AG20443 (cell line): Measurements from ENCODE around the gene OR4F6.
"Not testable (repeated sequence)": the region's sequence is repeated elsewhere in the genome, so short reads cannot be mapped to it uniquely, and the experiment has no call there.

Source experiments
- DNase-seq: peaks from one replicate; pipeline ENCODE4 v3.0.0; 2012; ENCODE audit warnings: low spot score, mixed read lengths

The OR4F6 gene

DNA sequence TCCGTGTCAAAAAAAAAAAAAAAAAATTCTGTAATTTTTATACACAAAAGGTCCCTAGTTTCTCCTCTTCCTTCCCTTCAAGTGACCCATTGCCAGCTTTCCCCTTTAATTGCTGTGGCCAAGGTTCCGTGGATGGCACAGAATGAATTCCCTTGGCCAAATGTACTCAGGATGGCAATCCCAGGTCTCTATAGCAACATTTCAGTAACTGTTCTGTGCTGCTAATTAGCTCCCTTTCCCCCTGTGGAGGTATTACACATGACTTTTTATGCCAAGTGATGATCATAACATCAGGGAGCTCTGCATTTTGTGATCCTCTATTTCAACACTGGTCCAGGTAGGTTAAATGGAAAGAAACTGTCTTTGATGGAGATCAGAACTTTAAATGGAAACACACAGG lies at the start of gene OR4F6:
OR4F6 (plus strand) TSS at position 301 of the 400 bp plus-strand sequence. CDS start 2,211 bp downstream, outside the sequence.
- DNase-seq: no peak

DNA sequence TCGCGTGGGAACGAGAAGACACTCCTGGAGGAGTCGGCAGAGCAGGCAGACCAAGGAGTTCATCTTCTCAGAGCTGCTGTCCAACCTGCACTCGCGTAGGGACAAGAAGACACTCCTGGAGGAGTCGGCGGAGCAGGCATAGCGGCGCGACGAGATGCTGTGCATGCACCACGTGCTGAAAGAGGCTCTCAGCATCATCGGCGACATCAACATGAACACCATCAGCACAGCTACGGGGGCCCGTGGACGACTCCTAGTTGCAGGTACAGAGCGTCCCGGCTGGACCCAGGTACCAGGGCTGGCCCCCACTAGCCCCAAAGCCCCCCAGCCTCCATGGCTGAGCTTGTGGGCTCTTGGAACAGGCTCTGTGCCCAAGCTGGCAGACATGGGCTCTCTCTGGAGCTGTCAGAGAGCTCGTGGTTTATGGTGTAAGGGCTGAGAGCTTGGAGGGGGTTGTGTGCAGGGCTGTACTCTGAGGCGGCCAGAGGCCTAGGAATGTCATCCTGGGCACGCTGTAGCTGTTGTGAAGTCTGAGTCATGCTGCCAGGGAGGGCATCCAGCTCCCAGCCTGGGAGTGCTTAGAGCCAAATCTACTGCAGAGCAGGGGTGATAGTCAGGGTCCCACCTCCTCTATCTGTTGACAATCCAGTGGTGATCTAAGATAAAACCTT lies 38.5 kb upstream of the OR4F6 start:
- not testable (repeated sequence) for DNase-seq

DNA sequence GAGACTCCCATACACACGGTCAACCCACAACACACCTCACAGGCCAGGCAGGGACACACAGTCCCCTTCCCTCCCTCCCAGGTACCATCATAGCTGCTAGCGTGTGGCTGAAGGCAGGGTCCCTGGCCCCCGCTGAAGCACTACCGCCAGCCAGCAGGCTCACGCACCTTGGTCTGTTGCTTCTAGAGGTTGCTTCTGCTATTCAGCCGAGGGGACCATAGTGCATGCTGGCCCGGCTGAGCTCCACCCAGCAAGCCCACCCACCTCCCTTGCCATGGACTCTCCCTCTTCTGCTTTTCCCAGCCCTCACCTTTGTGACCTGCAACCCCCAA lies 38.0 kb upstream of the OR4F6 start:
- not testable (repeated sequence) for DNase-seq

- DNase-seq: no peak
Observed at GRCh38 chr15:101765772-101766456, 37.4 kb upstream of the OR4F6 start.

DNA sequence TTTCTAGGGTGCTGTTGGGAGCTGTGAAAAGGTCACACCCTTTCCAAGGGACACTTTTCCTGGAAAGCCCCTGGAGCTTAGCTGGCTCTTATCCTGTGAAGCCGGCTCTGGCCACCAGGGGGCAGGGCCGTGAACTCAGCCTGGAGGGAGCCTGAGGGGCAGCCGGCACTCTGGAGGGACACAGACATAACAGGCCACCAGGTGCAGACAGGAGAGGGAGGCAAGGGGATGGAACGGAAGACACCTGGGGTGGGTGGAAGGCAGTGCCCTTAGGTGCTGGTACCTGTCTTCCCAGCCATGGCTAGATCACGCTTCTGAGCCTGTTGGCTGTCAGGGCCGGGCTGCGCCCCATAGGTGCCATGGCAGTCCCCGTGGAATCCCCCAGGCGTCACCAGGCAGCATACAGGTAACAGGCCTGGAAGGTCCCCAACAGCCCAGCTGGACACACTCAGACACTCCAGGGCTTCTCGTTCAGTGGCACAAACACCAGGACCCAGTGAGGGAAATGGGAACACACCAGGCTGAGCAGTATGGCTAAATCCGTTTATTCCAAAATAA lies 36.1 kb upstream of the OR4F6 start:
- not testable (repeated sequence) for DNase-seq

DNA sequence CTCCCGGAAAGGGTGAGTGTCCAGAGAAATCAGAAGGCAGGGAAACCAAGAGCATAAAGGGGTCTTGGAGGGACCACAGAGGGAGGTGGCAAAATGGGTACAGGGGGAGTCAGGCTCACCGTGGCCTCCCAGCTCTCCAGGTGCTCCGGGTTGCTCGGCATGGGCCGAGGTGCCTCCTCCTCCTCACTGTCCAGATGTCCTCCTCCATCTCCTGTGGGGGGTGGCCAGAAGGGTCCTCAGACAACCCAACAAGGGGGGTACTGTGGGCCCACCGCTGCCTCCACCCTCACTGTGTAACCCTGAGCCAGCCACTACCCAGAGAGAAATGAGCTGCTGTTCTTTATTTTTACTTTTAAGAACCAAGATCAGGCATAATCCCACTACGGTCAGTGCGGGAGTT lies 30.4 kb upstream of the OR4F6 start:
- DNase-seq: no peak

- no peak for DNase-seq
Observed at GRCh38 chr15:101773496-101774100, 29.7 kb upstream of the OR4F6 start.

GRCh38 chr15:101775136-101775535 lies 28.2 kb upstream of the OR4F6 start:
- no peak for DNase-seq

GRCh38 chr15:101778576-101778975 lies 24.7 kb upstream of the OR4F6 start:
- DNase-seq: not testable (repeated sequence)

DNA sequence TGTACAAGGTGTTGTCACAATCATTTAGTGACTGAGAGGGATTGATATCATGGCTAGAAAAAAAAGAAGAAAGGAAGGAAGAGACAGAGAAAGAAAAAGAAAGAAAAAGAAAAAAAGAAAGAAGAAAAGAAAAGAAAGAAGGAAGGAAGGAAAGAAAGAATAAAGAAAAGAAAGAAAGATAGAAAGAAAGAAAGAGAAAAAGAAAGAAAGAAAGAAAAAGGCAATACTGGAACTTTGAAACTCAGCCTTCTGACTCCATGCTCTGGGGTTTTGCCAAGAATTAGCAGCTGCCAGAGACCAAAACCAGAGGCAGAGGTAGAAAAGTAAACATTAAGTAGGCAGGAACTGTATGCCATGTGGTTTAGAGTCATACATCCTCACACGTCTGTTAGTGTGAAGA lies 23.1 kb upstream of the OR4F6 start:
- not testable (repeated sequence) for DNase-seq

DNA sequence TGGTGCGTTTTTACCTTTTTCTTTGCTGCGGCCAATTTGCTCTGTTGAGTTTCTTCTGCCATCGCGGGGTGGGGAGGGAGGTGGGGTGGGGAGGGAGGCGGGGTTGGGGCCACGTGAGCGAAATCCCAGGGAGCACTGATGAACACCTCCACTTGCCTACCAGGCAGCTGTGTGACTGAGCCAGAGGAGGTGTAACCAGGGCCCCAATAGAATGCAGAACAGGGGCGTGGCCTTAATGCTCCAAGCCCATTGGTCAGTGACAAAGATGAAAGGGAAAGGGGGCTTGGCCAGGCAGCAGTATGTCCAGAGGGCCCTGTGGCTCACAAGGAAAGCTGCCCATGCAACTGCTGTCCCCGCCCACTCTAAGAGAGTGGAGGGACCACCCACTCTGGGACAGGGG lies 21.4 kb upstream of the OR4F6 start:
- DNase-seq: no peak

GRCh38 chr15:101784644-101785043 lies 18.7 kb upstream of the OR4F6 start:
- DNase-seq: no peak

GRCh38 chr15:101786422-101786821 lies 16.9 kb upstream of the OR4F6 start:
- not testable (repeated sequence) for DNase-seq

DNA sequence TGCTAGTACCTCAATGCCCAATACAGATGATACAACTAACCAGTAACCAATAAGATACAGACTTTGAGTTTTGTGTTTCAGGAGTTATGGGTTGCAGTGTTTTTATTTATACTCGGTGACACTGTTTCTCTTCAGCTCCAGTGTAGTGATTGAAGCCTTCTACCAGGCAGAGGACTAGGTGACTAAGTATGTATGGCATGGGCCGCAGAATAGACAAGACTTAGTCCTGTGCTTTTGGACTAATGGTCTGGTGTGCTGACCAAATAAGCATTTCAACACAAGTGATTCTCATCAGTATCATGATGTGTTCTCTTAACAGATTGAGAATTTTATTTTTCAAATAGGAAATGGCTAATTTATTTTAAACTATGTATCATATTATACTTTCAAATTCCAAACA lies 15.3 kb upstream of the OR4F6 start:
- not testable (repeated sequence) for DNase-seq

DNA sequence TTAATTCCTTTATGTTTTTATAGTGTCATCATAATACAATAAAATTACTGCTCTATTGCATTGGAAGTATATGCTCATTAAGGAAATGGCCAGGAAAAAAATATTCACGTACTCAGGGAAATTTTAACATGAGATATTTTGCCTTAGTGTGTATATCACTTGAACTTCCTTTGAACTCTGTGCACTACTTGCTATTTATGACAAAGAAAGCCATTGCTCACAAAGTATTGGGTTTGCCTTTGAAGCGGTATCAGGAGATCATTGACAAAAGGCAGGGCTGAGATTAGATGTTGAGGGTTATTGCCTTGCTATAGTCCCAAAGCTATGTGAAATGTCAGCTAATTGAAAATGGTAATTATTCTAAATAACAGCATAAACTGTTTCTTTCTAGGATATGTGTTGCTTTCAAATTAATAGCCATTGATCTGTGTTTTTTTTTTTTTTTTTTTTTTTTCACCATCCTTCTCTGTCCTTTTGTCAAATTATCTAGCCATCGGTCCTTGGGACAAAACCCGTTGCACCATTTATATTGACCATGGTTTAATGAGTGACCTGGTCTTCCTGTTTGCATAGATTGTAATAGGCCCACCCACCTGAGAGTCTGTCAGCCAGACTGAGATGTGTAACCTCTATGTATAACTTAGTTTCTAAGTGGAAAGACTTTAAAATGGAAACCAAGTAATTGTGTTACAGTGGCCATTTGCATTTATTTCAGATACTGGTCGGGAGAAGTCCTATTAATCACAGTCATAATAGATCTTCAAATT lies 14.6 kb upstream of the OR4F6 start:
- DNase-seq: not testable (repeated sequence)

DNA sequence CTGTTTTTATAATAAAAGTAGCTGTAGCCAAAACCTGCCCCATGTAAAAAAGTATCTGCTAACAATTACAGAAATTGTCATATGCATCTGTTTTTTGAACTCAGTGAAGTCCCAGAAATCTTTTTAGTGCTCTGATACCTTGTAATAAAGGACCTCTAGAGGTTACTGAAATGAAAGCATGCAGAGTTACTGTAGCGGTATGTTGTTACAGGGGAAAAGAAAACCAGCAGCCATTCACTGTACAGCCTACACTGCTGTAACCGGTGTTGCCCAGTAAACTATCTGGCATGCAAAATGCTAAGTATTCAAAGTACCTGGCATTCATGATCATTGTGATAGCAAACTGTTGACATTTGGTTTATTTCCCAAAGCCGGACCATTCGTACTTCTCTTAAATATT lies 12.6 kb upstream of the OR4F6 start:
- not testable (repeated sequence) for DNase-seq

DNA sequence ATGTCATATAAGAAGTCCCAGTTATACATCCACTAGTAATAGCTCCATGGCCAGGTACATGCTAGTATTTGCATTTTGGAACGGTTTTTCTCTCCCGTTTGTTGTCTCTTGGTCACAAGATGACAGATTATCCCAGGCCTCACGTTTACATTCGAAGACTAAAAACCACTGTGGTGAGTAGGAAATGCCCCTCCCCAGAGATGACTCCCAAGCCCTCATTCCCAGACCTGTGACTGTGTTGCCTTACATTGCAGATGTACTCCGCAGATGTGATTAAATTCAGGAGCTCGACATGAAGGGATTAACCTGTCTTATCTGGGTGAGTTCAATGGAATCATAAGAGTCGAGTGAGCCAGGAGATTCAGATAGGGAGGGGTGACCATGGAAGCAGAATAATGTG lies 9.3 kb upstream of the OR4F6 start:
- not testable (repeated sequence) for DNase-seq

GRCh38 chr15:101795455-101795854 lies 7.9 kb upstream of the OR4F6 start:
- peak; percentile 63 for DNase-seq

DNA sequence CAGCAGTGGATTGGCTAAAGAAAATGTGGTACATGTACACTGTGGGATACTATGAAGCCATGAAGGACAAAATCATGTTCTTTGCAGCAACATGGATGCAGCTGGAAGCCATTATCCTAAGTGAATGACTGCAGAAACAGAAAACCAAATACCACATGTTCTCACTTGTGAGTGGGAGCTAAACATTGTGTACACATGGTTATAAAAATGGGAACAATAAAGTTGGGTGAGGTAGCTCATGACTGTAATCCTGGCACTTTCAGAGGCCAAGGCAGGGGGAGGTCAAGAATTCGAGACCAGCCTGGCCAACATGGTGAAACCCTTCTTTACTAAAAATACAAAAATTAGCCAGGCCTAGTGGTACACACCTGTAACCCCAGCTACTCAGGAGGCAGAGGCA lies 3.6 kb upstream of the OR4F6 start:
- DNase-seq: no peak

DNA sequence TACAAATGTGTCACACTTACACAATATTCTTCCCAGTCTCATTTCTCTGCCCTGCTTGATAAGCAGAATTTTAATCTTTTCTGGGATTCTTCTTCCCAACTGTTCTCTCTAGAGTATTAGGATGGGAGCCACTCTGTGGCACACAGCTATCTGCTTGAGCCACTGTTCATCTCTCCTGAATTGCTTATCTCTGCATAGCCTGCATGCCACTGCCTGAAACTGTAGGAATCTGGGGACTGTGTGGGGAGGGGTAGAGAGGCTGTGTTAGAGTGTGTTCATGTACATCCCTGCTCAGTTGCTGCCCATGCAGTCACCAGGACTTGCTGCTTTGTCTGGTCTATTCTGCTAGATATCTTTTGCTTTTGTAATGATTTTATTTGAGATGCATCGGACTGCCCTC lies 2.3 kb upstream of the OR4F6 start:
- DNase-seq: no peak

GRCh38 chr15:101803676-101804075 lies 367 bp downstream of the OR4F6 start:
- no peak for DNase-seq

GRCh38 chr15:101804375-101804774 lies 1.1 kb downstream of the OR4F6 start:
- no peak for DNase-seq
